K562 (cell line): ENCODE measurements around the gene GOT2. TPM values are rescaled to one million over a fixed set of nuclear protein-coding genes. Genes with fewer than 3 reads are reported as not detected.
A peak's percentile ranks its signal among the peaks of the same experiment; 100 is the strongest.

ENCODE experiments used
- ATF7 ChIP-seq: fragments of 450-650 bp; IDR thresholded peaks from 2 replicates; pipeline ENCODE4 v1.7.1; 2014; ENCODE audit warnings: mild to moderate bottlenecking, moderate library complexity
- CBFA2T2 ChIP-seq: fragments of 450-650 bp; conservative IDR thresholded peaks from 2 replicates; pipeline ENCODE4 v1.6.1; 2017; ENCODE audit warnings: mild to moderate bottlenecking
- CCAR2 ChIP-seq: fragments of 200-400 bp; formaldehyde crosslinking; IDR thresholded peaks from 2 replicates; pipeline ENCODE4 v1.6.1; 2017; ENCODE audit warnings: mild to moderate bottlenecking, low read depth, low read length
- GATAD2A ChIP-seq: fragments of 450-650 bp; IDR thresholded peaks from 2 replicates; pipeline ENCODE4 v1.6.1; 2017
- HDGF ChIP-seq: fragments of 450-650 bp; IDR thresholded peaks from 2 replicates; pipeline ENCODE4 v1.6.1; 2016
- IRF2 ChIP-seq: sonication (generic); formaldehyde crosslinking; IDR thresholded peaks from 2 replicates; pipeline ENCODE4 v1.8.1; 2022; ENCODE audit warnings: mild to moderate bottlenecking, missing genetic modification reagents
- MAFF ChIP-seq: IDR thresholded peaks from 2 replicates; pipeline ENCODE4 v1.6.1; 2012; ENCODE audit warnings: low read length, improper control_type of control experiment
- MYNN ChIP-seq, 2 experiments: sonication (generic); formaldehyde crosslinking in 1 of 2; IDR thresholded peaks; 2 replicates each; pipeline versions ENCODE4 v1.5.0 to v1.6.1; 2016 to 2020; ENCODE audit warnings: antibody characterized with exemption in 1 of 2, missing genetic modification reagents in 1 of 2
- NR4A1 ChIP-seq, 2 experiments: fragments of 250-450 bp in 1 of 2; fragments of 450-650 bp in 1 of 2; sonication (Bioruptor Pico) in 1 of 2; IDR thresholded peaks; 2 replicates each; pipeline versions ENCODE4 v1.4.0 to v1.6.1; 2016 to 2020; ENCODE audit warnings: mild to moderate bottlenecking in 2 of 2, missing compliant biosample characterization in 1 of 2, missing genetic modification characterization in 1 of 2, moderate library complexity in 1 of 2
- NRF1 ChIP-seq, 2 experiments: fragments of 450-650 bp; IDR thresholded peaks in 1 of 2; conservative IDR thresholded peaks in 1 of 2; 2 replicates each; pipeline ENCODE4 v1.6.1; 2014; ENCODE audit warnings: mild to moderate bottlenecking in 2 of 2
- PCBP1 ChIP-seq: fragments of 200-400 bp; formaldehyde crosslinking; IDR thresholded peaks from 2 replicates; pipeline ENCODE4 v1.6.1; 2018; ENCODE audit warnings: mild to moderate bottlenecking, low read depth, low read length; ENCODE audit not compliant: poor library complexity, severe bottlenecking
- POLR2A ChIP-seq: fragments of 450-650 bp; conservative IDR thresholded peaks from 2 replicates; pipeline ENCODE4 v1.6.1; 2016
- TCF3 ChIP-seq: sonication (generic); formaldehyde crosslinking; IDR thresholded peaks from 2 replicates; pipeline ENCODE4 v1.4.0; 2020; ENCODE audit warnings: mild to moderate bottlenecking, missing genetic modification reagents
- TEAD1 ChIP-seq, 2 experiments: fragments of 450-650 bp in 1 of 2; sonication (generic) in 1 of 2; formaldehyde crosslinking; IDR thresholded peaks; 2 replicates each; pipeline versions ENCODE4 v1.4.0 to v1.8.0; 2020 to 2022; ENCODE audit warnings: mild to moderate bottlenecking in 2 of 2, missing genetic modification reagents in 1 of 2
- ZNF316 ChIP-seq: fragments of 450-650 bp; IDR thresholded peaks from 2 replicates; pipeline ENCODE4 v1.6.1; 2016
- polyA plus RNA-seq, 8 experiments: library from polyadenylated mRNA; depleted of rRNA in 4 of 8; stranded (reverse) in 5 of 8; unstranded in 3 of 8; fragments of >200 nt; fragmentation: Nextera tagmentation in 2 of 8; fragmentation: Illumina TruSeq in 1 of 8; extraction: Ambion mirVana in 2 of 8; extraction: Trizol in 1 of 8; gene quantifications; 2 replicates each; pipeline versions ENCODE4 v1.2.1 to v1.2.3, GENCODE V29; 2011 to 2014; ENCODE audit warnings: inconsistent platforms in 1 of 8, missing spikeins in 1 of 8
- total RNA-seq, 7 experiments: library from RNA; depleted of rRNA in 6 of 7; stranded (reverse); fragments of >200 nt in 6 of 7; fragmentation: Illumina TruSeq in 2 of 7; extraction: Trizol in 2 of 7; gene quantifications; 2 replicates each; pipeline versions ENCODE4 v1.2.1 to v1.2.3, GENCODE V29; 2011 to 2021; ENCODE audit warnings: low replicate concordance in 1 of 7
- TF ChIP-seq, protein P1 (sequence below): fragments of 150-350 bp; conservative IDR thresholded peaks from 2 replicates; pipeline ENCODE4 v1.6.1; 2014; ENCODE audit warnings: low read length
- TF ChIP-seq, protein P2 (sequence below), 2 experiments: fragments of 450-650 bp; IDR thresholded peaks; 2 replicates each; pipeline ENCODE4 v1.6.1; 2016
- TF ChIP-seq, protein P3 (sequence below): sonication (generic); formaldehyde crosslinking; IDR thresholded peaks from 2 replicates; pipeline ENCODE4 v1.8.0; 2022; ENCODE audit warnings: mild to moderate bottlenecking, missing genetic modification reagents, borderline replicate concordance

The GOT2 gene
- total and polyA plus RNA-seq, 9 of the 15 experiments (the other 6 are each of a cell fraction or from before 2014, with no cell fraction given): 43.1 to 190 (median 80.2) TPM

DNA sequence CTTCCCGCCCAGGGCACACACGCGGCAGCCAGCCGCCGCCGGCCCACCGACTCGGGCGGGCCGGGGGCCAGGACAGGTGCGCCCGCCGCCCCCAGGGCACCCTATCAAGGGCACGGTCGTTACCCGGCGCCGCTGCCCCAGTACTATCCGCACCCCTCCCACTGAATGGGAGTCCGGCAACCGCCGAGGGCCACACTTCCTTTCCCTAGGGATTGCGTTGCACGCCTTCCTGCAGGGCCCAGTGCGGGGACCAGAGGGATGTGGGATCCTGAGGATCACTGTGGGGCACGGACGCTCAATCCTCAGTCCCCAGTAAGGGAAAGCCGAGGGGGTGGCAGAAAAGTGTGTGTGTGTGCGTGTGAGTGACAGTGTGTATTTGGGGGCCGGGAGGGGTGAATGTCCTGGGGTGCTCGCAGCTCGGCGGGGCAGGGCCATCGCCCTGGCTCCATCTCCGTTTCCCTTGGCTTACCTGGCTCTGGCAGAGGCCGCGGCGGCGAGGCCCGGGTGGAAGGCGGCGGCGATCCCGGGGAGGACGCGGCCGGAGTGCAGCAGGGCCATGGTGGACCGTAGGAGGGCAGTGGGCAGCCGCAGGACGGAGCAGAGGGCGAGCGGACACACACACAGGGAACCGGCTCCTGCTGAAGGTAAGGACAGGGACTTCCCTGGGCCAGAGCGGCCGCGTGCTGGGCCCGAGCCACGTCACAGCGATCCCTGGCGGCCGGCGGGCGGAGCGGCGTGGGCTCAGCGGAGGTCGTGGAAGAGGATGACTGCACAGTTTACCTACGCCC, at the start of gene GOT2 (continued):
- peak; percentile 20; the same call in 1 of the 2 replicates for TF ChIP-seq TCF3 (CRISPR knock-in tag)
- TF ChIP-seq CCAR2: no peak
- TF ChIP-seq MAFF: peak; percentile 42; the same call in 1 of the 2 replicates
- TF ChIP-seq MYNN (IDR thresholded peaks at IDR 0.05): peak; percentile 30; the same call in 1 of the 2 replicates
- TF ChIP-seq MYNN (CRISPR knock-in tag; IDR thresholded peaks at IDR 0.05): no peak
- TF ChIP-seq, protein P1, sequence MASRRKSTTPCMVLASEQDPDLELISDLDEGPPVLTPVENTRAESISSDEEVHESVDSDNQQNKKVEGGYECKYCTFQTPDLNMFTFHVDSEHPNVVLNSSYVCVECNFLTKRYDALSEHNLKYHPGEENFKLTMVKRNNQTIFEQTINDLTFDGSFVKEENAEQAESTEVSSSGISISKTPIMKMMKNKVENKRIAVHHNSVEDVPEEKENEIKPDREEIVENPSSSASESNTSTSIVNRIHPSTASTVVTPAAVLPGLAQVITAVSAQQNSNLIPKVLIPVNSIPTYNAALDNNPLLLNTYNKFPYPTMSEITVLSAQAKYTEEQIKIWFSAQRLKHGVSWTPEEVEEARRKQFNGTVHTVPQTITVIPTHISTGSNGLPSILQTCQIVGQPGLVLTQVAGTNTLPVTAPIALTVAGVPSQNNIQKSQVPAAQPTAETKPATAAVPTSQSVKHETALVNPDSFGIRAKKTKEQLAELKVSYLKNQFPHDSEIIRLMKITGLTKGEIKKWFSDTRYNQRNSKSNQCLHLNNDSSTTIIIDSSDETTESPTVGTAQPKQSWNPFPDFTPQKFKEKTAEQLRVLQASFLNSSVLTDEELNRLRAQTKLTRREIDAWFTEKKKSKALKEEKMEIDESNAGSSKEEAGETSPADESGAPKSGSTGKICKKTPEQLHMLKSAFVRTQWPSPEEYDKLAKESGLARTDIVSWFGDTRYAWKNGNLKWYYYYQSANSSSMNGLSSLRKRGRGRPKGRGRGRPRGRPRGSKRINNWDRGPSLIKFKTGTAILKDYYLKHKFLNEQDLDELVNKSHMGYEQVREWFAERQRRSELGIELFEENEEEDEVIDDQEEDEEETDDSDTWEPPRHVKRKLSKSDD: no peak
- no peak for TF ChIP-seq GATAD2A
- no peak for TF ChIP-seq IRF2 (CRISPR knock-in tag)
- TF ChIP-seq NRF1 (conservative IDR thresholded peaks at IDR 0.05 in 1 of 2, IDR thresholded peaks at IDR 0.05 in 1 of 2): peak; percentile 66 to 74
- TF ChIP-seq HDGF: peak; percentile 77; the same call in 1 of the 2 replicates
- TF ChIP-seq, protein P2, sequence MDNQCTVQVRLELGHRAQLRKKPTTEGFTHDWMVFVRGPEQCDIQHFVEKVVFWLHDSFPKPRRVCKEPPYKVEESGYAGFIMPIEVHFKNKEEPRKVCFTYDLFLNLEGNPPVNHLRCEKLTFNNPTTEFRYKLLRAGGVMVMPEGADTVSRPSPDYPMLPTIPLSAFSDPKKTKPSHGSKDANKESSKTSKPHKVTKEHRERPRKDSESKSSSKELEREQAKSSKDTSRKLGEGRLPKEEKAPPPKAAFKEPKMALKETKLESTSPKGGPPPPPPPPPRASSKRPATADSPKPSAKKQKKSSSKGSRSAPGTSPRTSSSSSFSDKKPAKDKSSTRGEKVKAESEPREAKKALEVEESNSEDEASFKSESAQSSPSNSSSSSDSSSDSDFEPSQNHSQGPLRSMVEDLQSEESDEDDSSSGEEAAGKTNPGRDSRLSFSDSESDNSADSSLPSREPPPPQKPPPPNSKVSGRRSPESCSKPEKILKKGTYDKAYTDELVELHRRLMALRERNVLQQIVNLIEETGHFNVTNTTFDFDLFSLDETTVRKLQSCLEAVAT (IDR thresholded peaks at IDR 0.05): peak; percentile 42 to 47; a peak in 1 of 4 replicates
- TF ChIP-seq PCBP1: peak; percentile 62
- peak; percentile 38 to 61; a peak in 2 of 4 replicates for TF ChIP-seq TEAD1 (CRISPR knock-in tag; IDR thresholded peaks at IDR 0.05)
- peak; percentile 73; the same call in 1 of the 2 replicates for TF ChIP-seq ATF7
- peak; percentile 76 for TF ChIP-seq ZNF316
- TF ChIP-seq, protein P3, sequence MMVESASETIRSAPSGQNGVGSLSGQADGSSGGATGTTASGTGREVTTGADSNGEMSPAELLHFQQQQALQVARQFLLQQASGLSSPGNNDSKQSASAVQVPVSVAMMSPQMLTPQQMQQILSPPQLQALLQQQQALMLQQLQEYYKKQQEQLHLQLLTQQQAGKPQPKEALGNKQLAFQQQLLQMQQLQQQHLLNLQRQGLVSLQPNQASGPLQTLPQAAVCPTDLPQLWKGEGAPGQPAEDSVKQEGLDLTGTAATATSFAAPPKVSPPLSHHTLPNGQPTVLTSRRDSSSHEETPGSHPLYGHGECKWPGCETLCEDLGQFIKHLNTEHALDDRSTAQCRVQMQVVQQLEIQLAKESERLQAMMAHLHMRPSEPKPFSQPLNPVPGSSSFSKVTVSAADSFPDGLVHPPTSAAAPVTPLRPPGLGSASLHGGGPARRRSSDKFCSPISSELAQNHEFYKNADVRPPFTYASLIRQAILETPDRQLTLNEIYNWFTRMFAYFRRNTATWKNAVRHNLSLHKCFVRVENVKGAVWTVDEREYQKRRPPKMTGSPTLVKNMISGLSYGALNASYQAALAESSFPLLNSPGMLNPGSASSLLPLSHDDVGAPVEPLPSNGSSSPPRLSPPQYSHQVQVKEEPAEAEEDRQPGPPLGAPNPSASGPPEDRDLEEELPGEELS (CRISPR knock-in tag): peak; percentile 93
- TF ChIP-seq CBFA2T2: no peak
- no peak for TF ChIP-seq NR4A1 (CRISPR knock-in tag; IDR thresholded peaks at IDR 0.05)
- no peak for TF ChIP-seq NR4A1 (tag; IDR thresholded peaks at IDR 0.05)
- TF ChIP-seq POLR2A: peak; percentile 89
